KBM-7 (cell line): Measurements from ENCODE around the gene MAGEA12.
"Not testable (repeated sequence)": the region's sequence is repeated elsewhere in the genome, so short reads cannot be mapped to it uniquely, and the experiment has no call there.

Experiments used
- DNase-seq: peaks from one replicate; pipeline ENCODE4 v3.0.0-alpha.2; 2015
- in situ Hi-C: fragments of 300-500 bp; cut with MboI; formaldehyde crosslinking; loops from 2 replicates; pipeline ENCODE4 v1.14.3; 2020; ENCODE audit warnings: low sequenced_read_pairs, low pct_unique_long_range_greater_than_20kb, mixed read lengths

The MAGEA12 gene

GRCh38 chrX:152759544-152759943 is 26.0 kb downstream of the MAGEA12 start:
- in situ Hi-C loops, DNase-seq: not testable (repeated sequence)

- in situ Hi-C loops, DNase-seq: not testable (repeated sequence)
These were observed 28.0 kb downstream of the MAGEA12 start for GRCh38 chrX:152761582-152761981.

GRCh38 chrX:152766562-152766961 is 33.0 kb downstream of the MAGEA12 start:
- in situ Hi-C loops, DNase-seq: not testable (repeated sequence)

- in situ Hi-C loops, result not testable (repeated sequence)
These were observed 36.2 kb downstream of the MAGEA12 start, which contains the start of gene MAGEA6 for GRCh38 chrX:152769549-152770289. TSS of gene MAGEA6 (minus strand) at chrX:152769689. CDS start at chrX:152767650, 2,039 bp downstream.

GRCh38 chrX:152787062-152787461 is 53.5 kb downstream of the MAGEA12 start:
- DNase-seq, in situ Hi-C loops: not testable (repeated sequence)

More at GRCh38 chrX:152769549-152770289, 36.2 kb downstream of the MAGEA12 start, which contains the start of gene MAGEA6:
- not testable (repeated sequence) for DNase-seq
